ENCODE data around the gene WFDC13. TPM values are rescaled to one million over a fixed set of nuclear protein-coding genes. Genes with fewer than 3 reads are reported as not detected.

Gene WFDC13
- total RNA-seq, 1 donor from 2014 or later, result not detected

DNA sequence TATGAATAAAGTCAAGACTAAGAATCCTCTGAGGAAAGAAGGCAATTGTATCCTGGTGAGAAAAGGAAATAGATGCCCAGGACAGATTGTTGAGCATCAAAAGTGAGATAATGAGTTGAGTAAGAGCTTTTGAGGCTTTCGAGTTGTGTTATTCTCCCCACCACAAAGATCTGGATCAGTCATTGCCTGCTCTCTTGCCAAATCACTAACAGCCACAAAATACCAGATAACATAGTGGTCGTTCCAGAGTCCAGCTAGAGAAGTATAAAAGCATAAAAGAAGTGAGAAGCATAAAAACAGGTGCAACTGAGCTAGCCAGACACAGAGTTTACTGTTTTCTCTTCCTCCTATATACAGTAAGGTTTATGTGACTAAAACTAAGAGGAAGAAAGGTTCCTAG lies 25.2 kb downstream of the WFDC13 start:
- no peak overlapping the region for H3K4me3 ChIP-seq
- DNase-seq, result no peak
- H3K9me3 ChIP-seq (replicated peaks), result peaks cover 14% of the 10 kb centered on the region
- H3K27me3 ChIP-seq (ENCODE audit: low read depth), result peaks cover 21% of the 10 kb centered on the region
- no peaks in the 10 kb centered on the region for H3K4me1 ChIP-seq
- no peak overlapping the region for H3K27ac ChIP-seq (replicated peaks)
- intact Hi-C loops (cut with micrococcal nuclease), result no loop called here
- TF ChIP-seq, protein P1, sequence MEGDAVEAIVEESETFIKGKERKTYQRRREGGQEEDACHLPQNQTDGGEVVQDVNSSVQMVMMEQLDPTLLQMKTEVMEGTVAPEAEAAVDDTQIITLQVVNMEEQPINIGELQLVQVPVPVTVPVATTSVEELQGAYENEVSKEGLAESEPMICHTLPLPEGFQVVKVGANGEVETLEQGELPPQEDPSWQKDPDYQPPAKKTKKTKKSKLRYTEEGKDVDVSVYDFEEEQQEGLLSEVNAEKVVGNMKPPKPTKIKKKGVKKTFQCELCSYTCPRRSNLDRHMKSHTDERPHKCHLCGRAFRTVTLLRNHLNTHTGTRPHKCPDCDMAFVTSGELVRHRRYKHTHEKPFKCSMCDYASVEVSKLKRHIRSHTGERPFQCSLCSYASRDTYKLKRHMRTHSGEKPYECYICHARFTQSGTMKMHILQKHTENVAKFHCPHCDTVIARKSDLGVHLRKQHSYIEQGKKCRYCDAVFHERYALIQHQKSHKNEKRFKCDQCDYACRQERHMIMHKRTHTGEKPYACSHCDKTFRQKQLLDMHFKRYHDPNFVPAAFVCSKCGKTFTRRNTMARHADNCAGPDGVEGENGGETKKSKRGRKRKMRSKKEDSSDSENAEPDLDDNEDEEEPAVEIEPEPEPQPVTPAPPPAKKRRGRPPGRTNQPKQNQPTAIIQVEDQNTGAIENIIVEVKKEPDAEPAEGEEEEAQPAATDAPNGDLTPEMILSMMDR (IDR thresholded peaks at IDR 0.05; ENCODE audit: borderline replicate concordance), result no peak
- no peaks in the 10 kb centered on the region for H3K36me3 ChIP-seq

DNA sequence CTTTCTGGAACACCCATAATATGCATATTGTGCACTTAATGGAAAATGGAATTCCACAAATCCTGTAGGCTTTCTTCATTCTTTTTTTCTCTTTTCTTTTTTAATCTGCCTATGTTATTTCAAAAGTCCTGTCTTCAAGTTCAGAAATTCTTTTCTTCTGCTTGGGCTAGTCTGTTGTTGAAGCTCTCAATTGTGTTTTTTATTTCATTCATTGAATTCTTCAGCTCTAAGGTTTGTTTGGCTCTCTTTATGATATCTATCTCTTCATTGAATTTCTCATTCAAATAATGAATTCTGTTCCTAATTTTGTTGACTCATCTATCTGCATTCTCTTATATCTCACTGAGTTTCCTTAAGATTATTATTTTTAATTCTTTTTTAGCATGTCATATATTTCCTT lies 30.4 kb downstream of the WFDC13 start:
- H3K27me3 ChIP-seq (ENCODE audit: low read depth), result peaks cover under 1% of the 10 kb centered on the region
- TF ChIP-seq, protein P1 (IDR thresholded peaks at IDR 0.05; ENCODE audit: borderline replicate concordance), result no peak
- H3K9me3 ChIP-seq (replicated peaks), result peaks cover 38% of the 10 kb centered on the region
- no peaks in the 10 kb centered on the region for H3K36me3 ChIP-seq
- no peak for DNase-seq
- no peak overlapping the region for H3K4me3 ChIP-seq
- intact Hi-C loops (cut with micrococcal nuclease), result no loop called here
- H3K4me1 ChIP-seq, result no peaks in the 10 kb centered on the region
- H3K27ac ChIP-seq (replicated peaks), result no peak overlapping the region

DNA sequence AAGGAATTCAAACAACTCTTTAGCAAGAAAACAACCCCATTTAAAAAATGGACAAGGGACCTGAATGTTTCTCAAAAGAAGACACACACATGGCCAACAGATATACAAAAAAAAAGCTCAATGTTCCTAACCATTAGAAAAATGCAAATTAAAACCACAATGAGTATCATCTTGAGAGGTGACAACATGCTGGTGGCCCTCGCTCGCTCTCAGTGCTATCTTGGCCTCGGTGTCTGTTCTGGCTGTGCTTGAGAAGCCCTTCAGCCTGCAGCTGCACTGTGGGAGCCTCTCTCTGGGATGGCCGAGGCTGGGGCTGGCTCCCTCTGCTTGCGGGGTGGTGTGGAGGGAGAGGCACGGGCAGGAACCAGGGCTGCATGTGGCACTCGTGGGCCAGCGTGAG lies 33.7 kb downstream of the WFDC13 start:
- no peaks in the 10 kb centered on the region for H3K36me3 ChIP-seq
- TF ChIP-seq, protein P1 (IDR thresholded peaks at IDR 0.05; ENCODE audit: borderline replicate concordance), result no peak
- no peak overlapping the region for H3K4me3 ChIP-seq
- H3K27ac ChIP-seq (replicated peaks), result no peak overlapping the region
- peaks cover 38% of the 10 kb centered on the region for H3K9me3 ChIP-seq (replicated peaks)
- peaks cover 15% of the 10 kb centered on the region for H3K27me3 ChIP-seq (ENCODE audit: low read depth)
- DNase-seq, result no peak
- H3K4me1 ChIP-seq, result no peaks in the 10 kb centered on the region
- intact Hi-C loops (cut with micrococcal nuclease), result no loop called here

DNA sequence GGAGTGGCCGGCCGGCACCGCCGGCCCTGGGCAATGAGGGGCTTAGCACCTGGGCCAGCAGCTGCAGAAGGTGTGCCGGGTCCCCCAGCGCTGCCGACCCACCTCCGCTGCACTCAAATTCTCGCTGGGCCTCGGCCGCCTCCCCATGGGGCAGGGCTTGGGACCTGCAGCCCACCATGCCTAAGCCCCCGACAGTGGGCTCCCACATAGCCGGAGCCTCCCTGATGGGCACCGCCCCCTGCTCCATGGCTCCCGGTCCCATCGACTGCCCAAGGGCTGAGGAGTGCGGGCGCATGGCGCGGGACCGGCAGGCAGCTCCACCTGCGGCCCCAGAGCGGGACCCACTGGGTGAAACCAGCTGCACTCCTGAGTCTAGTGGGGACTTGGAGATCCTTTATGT lies 34.1 kb downstream of the WFDC13 start:
- Histone ChIP-seq H3K4me3 (no peak overlapping the region), H3K27ac (replicated peaks) (no peak overlapping the region), H3K27me3 (ENCODE audit: low read depth) (peaks cover 15% of the 10 kb centered on the region), H3K4me1 (no peaks in the 10 kb centered on the region), H3K9me3 (replicated peaks) (peaks cover 35% of the 10 kb centered on the region), H3K36me3 (no peaks in the 10 kb centered on the region)
- TF ChIP-seq, protein P1 (IDR thresholded peaks at IDR 0.05; ENCODE audit: borderline replicate concordance), result no peak
- intact Hi-C loops (cut with micrococcal nuclease), result no loop called here
- DNase-seq, result no peak

DNA sequence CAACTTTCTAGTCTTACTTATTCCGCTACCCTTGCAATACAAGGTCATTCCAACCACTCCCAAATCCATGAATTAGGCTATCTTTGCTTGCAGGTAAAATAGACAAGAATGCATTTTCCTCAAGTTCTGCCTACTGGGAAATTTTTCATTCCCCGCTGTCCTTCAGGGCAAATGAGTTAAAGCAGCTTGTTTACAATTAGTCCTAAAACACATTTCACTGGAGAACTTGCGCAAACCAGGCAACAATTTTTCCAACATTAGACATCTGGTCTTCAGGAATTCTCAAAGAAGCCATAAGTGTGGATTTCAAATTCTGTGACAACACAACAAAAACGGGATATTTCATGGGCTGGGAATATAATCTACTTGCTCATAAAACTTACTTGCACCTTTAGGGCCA lies 40.8 kb downstream of the WFDC13 start:
- H3K9me3 ChIP-seq (replicated peaks), result no peaks in the 10 kb centered on the region
- no peak for DNase-seq
- intact Hi-C loops (cut with micrococcal nuclease), result no loop called here
- no peak overlapping the region for H3K4me3 ChIP-seq
- TF ChIP-seq, protein P1 (IDR thresholded peaks at IDR 0.05; ENCODE audit: borderline replicate concordance), result no peak
- no peak overlapping the region for H3K27ac ChIP-seq (replicated peaks)
- no peaks in the 10 kb centered on the region for H3K36me3 ChIP-seq
- no peaks in the 10 kb centered on the region for H3K4me1 ChIP-seq
- H3K27me3 ChIP-seq (ENCODE audit: low read depth), result peaks cover 21% of the 10 kb centered on the region

DNA sequence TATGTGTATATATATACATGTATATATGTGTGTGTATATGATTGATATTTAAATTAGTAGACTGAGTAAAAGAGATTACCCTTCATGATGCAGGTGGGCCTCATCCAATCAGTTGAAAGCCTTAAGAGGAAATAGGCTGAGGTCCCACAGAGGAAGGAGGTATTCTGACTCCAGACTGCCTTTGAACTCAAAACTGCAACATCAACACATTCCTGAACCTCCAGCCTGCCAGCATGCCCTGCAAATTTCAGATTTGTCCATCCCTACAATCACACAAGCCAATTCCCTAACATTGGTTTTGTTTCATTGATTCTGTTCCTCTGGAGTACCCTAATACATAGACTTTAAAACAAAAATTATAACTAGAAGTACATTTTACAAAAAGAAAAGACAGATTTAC lies 43.2 kb downstream of the WFDC13 start:
- H3K4me3 ChIP-seq, result no peak overlapping the region
- intact Hi-C loops (cut with micrococcal nuclease), result no loop called here
- H3K36me3 ChIP-seq, result no peaks in the 10 kb centered on the region
- peaks cover 31% of the 10 kb centered on the region for H3K27me3 ChIP-seq (ENCODE audit: low read depth)
- TF ChIP-seq, protein P1 (IDR thresholded peaks at IDR 0.05; ENCODE audit: borderline replicate concordance), result no peak
- no peak for DNase-seq
- no peaks in the 10 kb centered on the region for H3K9me3 ChIP-seq (replicated peaks)
- H3K4me1 ChIP-seq, result no peaks in the 10 kb centered on the region
- H3K27ac ChIP-seq (replicated peaks), result no peak overlapping the region
